K562 (cell line): Measurements from ENCODE around the gene NRP1.

Experiments
- CTCF ChIP-seq, 3 experiments: IDR thresholded peaks in 2 of 3; conservative IDR thresholded peaks in 1 of 3; 2 replicates each; pipeline ENCODE4 v1.5.1; 2011 to 2012; ENCODE audit warnings: low read length in 3 of 3, mild to moderate bottlenecking in 3 of 3, control low read depth in 2 of 3, improper control_type of control experiment in 1 of 3, inconsistent platforms in 1 of 3, low read depth in 1 of 3, mixed read lengths in 1 of 3, moderate library complexity in 1 of 3; ENCODE audit not compliant: insufficient read depth in 2 of 3
- ILF3 ChIP-seq: fragments of 450-650 bp; IDR thresholded peaks from 2 replicates; pipeline ENCODE4 v1.6.1; 2018; ENCODE audit warnings: antibody characterized with exemption, mild to moderate bottlenecking, moderate library complexity, borderline replicate concordance
- KDM1A ChIP-seq, 2 experiments: fragments of 450-650 bp; IDR thresholded peaks; 2 replicates each; pipeline ENCODE4 v1.6.1; 2016; ENCODE audit warnings: mild to moderate bottlenecking in 2 of 2
- MXI1 ChIP-seq: IDR thresholded peaks from 2 replicates; pipeline ENCODE4 v1.6.1; 2011; ENCODE audit warnings: low read depth, mild to moderate bottlenecking, improper control_type of control experiment, low read length
- POLR2A ChIP-seq: fragments of 450-650 bp; conservative IDR thresholded peaks from 2 replicates; pipeline ENCODE4 v1.6.1; 2016
- SIN3A ChIP-seq, 2 experiments: fragments of 150-350 bp in 1 of 2; IDR thresholded peaks; 2 replicates each; pipeline ENCODE4 v1.6.1; 2011 to 2016; ENCODE audit warnings: borderline replicate concordance in 2 of 2, low read depth in 2 of 2, low read length in 2 of 2, mild to moderate bottlenecking in 2 of 2, moderate library complexity in 2 of 2; ENCODE audit not compliant: control insufficient read depth in 1 of 2
- TF ChIP-seq, protein P1 (sequence below): fragments of 200-800 bp; sonication (Bioruptor generic); IDR thresholded peaks from 2 replicates; pipeline ENCODE4 v1.6.1; 2016; ENCODE audit warnings: missing genetic modification characterization, missing compliant biosample characterization

GRCh38 chr10:33198610-33199009 is 135.9 kb downstream of the NRP1 start:
- TF ChIP-seq, protein P1, sequence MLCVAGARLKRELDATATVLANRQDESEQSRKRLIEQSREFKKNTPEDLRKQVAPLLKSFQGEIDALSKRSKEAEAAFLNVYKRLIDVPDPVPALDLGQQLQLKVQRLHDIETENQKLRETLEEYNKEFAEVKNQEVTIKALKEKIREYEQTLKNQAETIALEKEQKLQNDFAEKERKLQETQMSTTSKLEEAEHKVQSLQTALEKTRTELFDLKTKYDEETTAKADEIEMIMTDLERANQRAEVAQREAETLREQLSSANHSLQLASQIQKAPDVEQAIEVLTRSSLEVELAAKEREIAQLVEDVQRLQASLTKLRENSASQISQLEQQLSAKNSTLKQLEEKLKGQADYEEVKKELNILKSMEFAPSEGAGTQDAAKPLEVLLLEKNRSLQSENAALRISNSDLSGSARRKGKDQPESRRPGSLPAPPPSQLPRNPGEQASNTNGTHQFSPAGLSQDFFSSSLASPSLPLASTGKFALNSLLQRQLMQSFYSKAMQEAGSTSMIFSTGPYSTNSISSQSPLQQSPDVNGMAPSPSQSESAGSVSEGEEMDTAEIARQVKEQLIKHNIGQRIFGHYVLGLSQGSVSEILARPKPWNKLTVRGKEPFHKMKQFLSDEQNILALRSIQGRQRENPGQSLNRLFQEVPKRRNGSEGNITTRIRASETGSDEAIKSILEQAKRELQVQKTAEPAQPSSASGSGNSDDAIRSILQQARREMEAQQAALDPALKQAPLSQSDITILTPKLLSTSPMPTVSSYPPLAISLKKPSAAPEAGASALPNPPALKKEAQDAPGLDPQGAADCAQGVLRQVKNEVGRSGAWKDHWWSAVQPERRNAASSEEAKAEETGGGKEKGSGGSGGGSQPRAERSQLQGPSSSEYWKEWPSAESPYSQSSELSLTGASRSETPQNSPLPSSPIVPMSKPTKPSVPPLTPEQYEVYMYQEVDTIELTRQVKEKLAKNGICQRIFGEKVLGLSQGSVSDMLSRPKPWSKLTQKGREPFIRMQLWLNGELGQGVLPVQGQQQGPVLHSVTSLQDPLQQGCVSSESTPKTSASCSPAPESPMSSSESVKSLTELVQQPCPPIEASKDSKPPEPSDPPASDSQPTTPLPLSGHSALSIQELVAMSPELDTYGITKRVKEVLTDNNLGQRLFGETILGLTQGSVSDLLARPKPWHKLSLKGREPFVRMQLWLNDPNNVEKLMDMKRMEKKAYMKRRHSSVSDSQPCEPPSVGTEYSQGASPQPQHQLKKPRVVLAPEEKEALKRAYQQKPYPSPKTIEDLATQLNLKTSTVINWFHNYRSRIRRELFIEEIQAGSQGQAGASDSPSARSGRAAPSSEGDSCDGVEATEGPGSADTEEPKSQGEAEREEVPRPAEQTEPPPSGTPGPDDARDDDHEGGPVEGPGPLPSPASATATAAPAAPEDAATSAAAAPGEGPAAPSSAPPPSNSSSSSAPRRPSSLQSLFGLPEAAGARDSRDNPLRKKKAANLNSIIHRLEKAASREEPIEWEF (CRISPR knock-in tag): no peak
- TF ChIP-seq MXI1 (no peak), POLR2A (no peak), ILF3 (no peak), SIN3A (IDR thresholded peaks at IDR 0.05; ENCODE audit: borderline replicate concordance in 2 of 2, control insufficient read depth in 1 of 2, low read depth in 2 of 2, low read length in 2 of 2) (no peak), KDM1A (IDR thresholded peaks at IDR 0.05) (no peak), CTCF (IDR thresholded peaks at IDR 0.05 in 2 of 3, conservative IDR thresholded peaks at IDR 0.05 in 1 of 3; ENCODE audit: insufficient read depth in 2 of 3, low read depth in 1 of 3, low read length in 3 of 3) (no peak)
